Raji (cell line): Measurements from ENCODE around the gene CIBAR2.

Experiments
- POLR2A ChIP-seq: IDR thresholded peaks from 2 replicates; pipeline ENCODE4 v1.6.1; 2011; ENCODE audit warnings: low read depth, low read length, control low read depth; ENCODE audit not compliant: insufficient read depth

Gene CIBAR2

DNA sequence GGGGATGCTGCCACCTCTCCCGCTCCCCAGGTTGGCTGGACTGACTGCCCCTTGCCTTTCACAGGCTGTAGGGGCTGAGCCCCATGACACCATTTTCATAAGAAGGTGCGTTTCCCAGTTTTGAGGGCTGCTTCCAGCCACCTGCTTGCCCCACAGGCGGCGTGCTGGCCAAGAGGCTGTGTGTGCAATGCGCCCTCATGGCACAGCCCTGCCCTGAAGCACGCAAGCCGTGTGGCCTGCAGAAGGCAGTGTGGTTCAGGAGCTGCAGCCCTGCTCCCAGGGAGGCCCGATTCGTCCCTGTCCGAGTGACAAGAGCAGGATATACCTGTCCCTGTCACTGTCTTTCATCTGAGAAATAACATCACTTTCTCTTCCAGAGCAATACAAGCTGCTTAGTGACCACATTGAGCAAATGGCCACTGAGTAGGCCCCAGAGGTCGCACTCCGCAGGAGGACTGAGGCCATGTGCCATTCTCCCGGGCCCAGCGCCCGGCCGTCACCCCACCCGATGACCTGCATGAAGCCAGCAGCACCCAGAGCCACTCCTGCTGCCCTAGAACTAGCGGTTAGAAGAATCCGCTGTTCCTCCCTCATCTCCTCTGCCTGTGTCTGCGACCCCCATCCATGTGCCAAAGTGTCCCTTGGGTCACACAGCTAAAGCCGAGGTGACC, 24.2 kb downstream of the CIBAR2 start:
- TF ChIP-seq POLR2A: no peak

DNA sequence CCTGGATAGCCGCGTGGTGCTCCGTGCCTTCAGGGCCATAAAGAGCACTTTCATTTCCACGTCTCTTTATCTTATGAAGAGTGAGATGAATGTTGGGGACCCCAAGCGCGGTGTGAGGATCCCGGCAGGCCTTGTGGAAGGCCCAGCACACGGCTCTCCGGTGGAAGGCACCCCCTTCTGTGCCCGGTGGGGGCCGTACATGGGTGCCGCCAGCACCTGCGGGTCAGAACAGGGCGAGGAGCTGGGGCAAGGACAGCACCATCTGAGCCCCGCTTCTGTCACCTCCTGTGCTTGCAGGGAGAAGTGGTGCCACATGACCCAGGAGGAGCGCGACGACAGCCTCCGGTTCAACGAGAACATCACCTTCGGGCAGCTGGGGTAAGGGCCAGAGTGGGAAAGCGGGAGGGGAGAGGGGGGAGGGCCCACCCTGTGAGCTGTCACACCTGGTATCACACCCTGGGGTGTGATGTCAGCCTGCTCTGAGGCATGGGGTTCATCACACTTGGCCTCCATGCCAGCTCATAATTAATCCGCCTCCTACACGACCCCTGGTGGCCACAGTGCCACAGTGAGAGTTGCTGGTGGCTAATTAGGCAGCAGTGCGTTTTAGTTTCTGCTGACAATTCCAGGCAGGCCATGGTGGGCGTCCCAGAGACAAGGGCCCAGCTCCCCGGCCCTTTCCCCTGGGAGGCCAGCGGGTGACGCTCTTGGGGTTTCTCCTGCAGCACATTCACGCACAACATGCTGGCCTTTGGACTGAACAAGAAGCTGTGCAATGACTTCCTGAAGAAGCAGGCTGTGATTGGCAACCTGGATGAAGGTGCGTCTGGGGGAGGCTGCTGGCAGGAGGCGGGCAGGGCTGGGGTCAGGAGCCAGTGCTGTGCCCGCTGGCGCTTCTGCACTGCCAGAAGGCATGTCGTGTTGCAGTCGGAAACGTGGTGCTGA, 25.7 kb downstream of the CIBAR2 start:
- no peak for TF ChIP-seq POLR2A

DNA sequence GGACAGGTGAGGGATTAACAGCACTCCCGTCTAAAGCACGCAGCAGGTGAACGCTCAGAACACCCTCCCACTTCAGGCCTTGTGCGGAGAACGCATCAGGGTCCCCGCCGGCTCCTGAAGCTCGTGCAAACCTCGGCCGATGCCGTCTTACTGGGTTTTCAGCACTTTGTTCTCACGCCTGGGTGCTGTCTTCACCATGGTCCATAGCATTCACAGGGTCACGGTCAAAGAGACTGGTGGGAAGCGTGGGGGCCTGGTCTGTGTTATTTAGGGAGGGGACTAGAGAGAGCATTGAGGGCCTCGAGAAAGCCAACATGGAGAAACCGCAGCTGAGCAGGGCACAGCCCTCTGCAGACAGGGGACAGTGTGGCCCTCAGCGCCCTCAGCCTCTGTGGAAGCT, 26.6 kb downstream of the CIBAR2 start:
- TF ChIP-seq POLR2A: no peak

GRCh38 chr16:85084841-85085510, 27.3 kb downstream of the CIBAR2 start:
- TF ChIP-seq POLR2A: no peak

- no peak for TF ChIP-seq POLR2A
Measured at GRCh38 chr16:85083051-85083639, 29.1 kb downstream of the CIBAR2 start.

GRCh38 chr16:85082173-85083050, 29.9 kb downstream of the CIBAR2 start:
- TF ChIP-seq POLR2A: no peak

DNA sequence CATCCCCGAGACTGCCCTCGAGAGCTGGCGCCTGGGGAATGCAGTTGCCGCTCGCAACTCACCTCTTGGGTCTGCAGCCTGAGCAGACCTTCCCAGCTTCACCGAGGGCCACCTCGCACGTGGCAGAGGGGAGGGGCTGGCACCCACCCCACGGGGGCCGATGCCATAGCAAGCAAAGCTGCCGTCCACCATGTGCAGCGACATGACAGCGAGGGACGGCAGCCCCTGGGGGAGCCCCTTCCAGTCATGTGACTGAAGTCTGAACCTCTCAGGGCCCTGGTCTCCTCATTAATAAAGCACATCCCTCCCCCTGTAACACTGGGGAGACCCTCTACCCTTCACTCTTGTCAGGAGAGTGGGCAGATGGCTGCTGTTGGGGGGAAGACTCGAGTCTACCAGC, 30.5 kb downstream of the CIBAR2 start:
- TF ChIP-seq POLR2A: no peak

DNA sequence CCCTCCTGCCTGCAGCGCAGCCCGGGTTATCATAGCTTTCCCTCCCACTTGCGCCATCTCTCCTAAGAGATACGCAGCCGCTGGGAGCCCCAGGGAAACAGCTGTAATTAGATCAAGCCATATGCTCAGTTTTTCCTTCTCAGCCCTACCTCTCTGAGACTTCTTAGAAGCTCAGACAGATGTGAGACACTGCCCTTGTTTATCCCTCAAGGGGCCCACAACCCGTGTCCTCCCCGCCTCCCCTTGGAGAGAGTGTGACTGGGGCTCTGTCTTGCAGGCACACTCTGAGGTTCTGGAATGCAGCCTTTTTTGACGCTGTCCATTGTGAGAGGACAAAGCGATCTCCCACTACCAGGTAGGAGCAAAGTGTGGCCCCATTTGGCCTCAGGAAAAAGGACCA, 31.2 kb downstream of the CIBAR2 start:
- no peak for TF ChIP-seq POLR2A

- no peak for TF ChIP-seq POLR2A
Measured at GRCh38 chr16:85079785-85080570, 32.3 kb downstream of the CIBAR2 start.

- TF ChIP-seq POLR2A: no peak
Measured at GRCh38 chr16:85078952-85079351, 33.3 kb downstream of the CIBAR2 start.

GRCh38 chr16:85078226-85078625, 34.0 kb downstream of the CIBAR2 start:
- TF ChIP-seq POLR2A: no peak

DNA sequence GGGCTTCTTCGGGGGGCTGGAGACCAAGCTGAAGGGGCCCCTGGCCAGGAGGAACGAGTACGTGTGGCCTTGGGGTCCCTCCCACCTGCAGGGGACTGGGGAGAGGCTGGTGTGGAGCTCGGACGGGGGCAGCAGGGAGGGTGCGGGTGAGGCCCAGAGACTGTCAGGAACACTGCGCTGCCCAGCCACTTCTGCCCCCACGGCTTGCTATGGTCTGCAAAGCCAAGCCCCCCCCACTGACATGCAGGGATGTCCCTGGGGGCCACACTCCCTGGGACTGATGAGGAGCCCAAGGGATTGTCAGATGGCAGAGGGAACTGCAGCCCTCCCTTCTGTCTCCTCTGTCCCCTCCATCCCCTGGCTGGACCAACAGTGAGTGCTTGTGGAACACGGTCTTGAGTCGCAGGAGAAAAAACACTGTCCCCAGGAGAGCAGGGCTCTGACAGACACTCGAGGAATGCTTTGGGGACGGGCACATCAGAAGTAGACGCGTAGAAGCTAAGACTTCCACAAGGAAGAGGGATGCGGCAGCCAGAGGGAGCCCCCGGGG, 34.6 kb downstream of the CIBAR2 start:
- no peak for TF ChIP-seq POLR2A

DNA sequence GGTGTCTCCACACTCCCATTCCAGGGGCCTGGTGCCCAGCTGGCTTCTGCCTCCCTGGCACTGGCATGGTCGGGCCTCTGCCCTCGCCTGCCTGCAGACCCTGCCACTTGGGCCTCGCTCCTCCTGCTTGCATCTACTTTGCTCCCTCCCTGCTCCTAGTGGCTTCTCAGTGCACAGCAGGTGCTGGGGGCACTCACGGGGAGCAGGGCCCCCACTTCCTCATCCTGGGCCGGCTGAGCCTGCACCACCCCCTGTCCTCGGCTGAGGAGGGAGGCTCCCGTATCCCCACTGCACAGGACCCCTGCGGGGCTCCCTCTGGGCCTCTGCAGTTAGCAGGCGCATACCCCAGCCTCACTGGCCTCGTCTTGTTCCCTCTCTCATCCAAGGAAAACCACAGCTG, 35.2 kb downstream of the CIBAR2 start:
- TF ChIP-seq POLR2A: no peak

DNA sequence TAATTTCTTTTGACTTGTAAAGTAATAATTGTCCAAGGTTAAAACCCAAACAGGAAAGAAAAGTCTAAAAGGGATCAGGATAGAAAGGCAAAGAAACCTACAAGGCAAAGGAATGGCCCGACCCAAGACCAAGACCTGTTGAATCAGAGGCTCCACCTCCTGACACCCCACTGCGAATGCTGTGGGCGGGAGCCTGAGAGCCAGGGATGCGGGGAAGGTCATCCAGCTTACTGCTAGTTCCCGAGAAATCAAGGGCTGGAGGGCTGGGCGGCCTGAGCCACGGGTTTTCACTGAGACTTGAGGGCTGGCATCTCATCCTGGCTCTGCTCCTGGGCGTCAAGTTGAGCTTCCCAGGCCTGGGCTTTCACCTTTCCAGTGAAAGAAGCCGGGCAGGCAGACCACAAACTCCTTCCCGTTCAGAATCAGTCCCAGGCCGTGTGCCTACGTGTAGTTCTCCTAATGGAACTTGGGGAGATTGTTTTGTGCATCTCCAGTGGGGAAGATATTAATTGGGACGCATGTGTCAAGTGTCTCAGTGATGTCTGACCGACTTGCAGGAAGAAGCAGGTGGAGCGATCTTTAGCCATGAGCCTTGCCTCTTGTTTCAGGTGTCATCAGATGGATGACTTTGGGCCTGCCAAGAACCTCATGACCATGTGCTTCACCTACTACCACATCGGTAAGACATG, 36.9 kb downstream of the CIBAR2 start:
- no peak for TF ChIP-seq POLR2A
